ENCODE results near the gene COL26A1. TPM values are rescaled to one million over a fixed set of nuclear protein-coding genes. Genes with fewer than 3 reads are reported as not detected.
"Not testable (repeated sequence)": the region's sequence is repeated elsewhere in the genome, so short reads cannot be mapped to it uniquely, and the experiment has no call there.

Gene COL26A1
- total RNA-seq, 1 donor from 2014 or later, result not detected

DNA sequence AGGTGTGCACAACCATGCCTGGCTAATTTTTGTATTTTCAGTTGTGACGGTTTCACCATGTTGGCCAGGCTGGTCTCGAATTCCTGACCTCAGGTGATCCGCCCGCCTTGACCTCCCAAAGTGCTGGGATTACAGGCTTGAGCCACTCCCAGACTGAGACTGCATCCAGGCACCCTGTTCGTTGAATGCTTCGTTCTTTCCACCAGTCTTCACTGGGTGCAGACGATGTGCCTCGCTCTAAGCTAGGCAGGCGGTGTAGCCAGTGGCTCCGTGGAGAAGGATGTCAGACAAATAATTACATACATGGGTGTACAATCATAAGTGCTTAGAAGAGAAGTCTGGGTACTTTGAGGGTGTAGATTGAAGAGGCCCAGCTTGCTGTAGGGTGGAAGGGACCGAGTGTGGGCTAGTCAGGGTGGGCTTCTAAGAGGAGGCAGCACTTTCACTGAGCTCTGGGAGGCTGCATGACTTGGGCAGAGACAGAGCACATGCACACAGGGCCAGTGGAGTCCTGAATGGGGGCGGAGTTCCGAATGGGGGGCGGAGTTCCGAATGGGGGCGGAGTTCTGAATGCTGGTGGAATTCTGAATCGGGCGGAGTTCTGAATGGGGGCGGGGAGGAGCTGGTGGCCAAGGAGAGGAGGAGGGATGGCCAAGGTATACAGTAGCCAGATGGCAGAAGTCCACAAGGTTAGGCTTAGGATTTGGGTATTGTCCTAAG lies 74.3 kb downstream of the COL26A1 start:
- DNase-seq (ENCODE audit: low spot score), result no peak

GRCh38 chr7:101441890-101442289 lies 79.2 kb downstream of the COL26A1 start:
- DNase-seq (ENCODE audit: low spot score), result no peak

DNA sequence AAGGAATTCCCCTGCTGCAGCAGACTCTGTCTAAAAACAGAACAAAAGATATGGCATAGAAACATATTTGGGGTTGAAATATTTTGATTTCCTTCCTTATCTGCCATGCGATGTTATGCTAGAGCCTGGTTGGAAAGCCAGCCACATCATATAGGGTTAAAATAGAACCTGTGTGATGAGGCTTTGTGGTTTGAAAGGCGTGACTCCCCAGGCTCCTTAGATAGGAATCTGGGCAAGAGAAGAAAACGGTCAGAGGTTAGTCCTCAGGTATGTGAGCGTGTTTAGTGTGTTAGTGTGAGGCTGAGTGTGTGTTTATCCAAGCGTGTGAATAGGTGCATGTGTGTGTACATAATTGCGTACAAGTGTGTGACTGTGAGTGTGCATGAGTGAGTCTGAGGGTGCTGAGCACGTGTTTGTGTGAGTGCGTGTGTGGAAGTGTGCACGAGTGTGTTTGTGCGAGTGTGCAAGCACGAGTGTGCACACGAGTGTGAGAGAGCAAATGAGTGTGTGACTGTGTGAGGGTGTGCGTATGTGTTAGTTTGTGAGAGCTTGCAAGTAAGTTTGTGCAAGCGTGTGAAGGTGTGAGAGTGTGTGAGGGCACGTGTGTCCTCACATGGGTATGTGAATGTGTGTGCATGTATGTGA lies 79.9 kb downstream of the COL26A1 start:
- no peak for DNase-seq (ENCODE audit: low spot score)

GRCh38 chr7:101450064-101450463 lies 87.4 kb downstream of the COL26A1 start:
- DNase-seq (ENCODE audit: low spot score), result no peak

DNA sequence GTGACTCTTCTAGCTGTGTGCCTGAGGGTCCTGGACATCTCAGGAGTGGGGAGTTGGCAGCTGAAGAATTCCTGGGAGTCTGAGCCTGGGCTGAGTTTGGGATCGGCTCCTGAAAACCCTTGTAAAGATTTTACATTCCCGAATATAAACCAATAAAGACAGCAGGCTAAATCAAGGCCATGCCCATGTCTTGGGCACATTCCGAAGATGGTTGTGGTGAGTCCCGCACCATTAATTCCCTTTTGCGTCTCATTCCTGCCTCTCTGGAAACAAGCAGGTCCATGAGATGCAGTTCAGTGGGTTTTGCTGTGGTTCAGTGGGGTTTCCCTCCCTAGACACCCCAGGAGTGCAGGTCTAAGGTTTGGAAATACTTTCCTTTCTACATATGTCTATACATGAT lies 90.9 kb downstream of the COL26A1 start:
- no peak for DNase-seq (ENCODE audit: low spot score)

DNA sequence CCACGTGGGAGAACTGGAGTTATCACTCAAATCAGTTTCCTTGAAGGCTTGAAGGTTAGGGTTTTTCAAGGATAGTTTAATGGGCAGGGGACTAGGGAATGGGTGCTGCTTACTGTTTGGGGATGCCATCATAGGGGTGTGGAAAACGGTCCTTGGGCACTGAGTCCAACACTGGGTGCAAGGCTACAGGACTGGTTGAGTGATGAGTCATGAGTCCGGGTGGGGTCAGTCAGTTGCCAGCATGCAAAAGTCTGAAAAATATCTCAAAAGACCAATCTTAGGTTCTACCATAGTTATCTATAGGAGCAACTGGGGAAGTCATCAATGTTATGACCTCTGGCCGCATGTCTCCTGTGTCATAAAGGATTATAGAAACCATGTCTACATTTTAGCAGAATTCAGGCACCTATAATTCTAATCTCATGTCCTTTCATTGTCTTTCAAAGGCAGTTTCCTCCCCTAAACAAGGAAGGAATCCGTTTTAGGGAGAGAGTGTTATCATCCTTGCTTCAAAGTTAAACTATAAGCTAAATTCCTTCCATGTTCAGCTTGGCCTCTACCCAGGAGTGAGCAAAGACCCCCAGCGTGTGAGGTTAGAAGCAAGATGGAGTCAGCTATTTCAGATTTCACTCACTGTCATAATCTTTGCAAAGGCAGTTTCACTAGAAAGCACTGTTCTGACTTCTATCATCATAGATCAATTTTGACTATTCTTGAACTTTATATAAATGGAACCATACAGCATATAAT lies 94.5 kb downstream of the COL26A1 start:
- DNase-seq (ENCODE audit: low spot score), result no peak

DNA sequence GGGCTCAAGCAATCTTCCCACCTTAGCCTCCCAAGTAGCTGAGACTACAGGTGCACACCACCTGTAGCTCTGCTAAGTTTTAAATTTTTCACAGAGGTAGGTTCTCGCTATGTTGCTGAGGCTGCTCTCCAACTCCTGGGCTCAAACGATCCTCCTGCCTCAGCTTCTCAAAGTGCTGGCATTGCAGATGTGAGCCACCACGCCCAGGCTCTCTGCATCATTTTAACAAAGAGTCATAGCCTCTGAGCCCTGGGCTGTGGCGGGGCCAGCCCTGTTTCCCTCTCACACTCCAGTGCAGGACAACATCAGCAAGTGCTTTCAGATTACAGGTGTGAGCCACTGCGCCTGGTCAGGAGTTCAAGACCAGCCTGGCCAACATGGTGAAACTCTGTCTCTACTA lies 102.5 kb downstream of the COL26A1 start:
- no peak for DNase-seq (ENCODE audit: low spot score)

DNA sequence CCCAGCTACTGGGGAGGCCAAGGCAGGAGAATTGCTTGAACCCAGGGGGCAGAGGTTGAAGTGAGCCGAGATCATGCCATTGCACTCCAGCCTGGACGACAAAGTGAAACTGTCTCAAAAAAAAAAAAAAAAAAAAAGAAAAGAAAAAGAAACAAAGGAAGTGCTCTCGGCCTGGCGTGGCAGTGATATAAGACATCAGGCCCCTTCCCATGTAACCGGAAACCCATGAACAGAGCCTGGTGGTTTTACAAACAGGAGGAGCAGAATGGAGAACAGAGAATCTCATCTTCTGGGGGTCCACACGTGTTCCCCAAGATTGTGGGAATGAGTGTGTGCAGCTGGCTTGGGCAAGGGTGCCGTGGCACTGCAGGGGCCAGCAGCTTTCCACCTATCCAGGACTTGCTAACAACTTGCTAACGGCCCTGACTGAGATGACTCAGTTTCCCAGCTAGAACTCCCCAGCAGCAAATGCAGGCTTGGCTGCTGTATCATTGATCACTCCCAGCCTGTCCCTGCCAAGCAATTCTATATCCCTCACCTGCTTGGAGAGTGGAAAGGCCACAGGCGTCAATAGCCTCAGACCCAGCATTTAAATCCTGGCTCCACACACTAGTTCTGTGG lies 103.0 kb downstream of the COL26A1 start:
- no peak for DNase-seq (ENCODE audit: low spot score)

- no peak for DNase-seq (ENCODE audit: low spot score)
Measured at GRCh38 chr7:101466871-101467270, 104.2 kb downstream of the COL26A1 start.

GRCh38 chr7:101468546-101469275 lies 106.0 kb downstream of the COL26A1 start:
- DNase-seq (ENCODE audit: low spot score), result no peak

DNA sequence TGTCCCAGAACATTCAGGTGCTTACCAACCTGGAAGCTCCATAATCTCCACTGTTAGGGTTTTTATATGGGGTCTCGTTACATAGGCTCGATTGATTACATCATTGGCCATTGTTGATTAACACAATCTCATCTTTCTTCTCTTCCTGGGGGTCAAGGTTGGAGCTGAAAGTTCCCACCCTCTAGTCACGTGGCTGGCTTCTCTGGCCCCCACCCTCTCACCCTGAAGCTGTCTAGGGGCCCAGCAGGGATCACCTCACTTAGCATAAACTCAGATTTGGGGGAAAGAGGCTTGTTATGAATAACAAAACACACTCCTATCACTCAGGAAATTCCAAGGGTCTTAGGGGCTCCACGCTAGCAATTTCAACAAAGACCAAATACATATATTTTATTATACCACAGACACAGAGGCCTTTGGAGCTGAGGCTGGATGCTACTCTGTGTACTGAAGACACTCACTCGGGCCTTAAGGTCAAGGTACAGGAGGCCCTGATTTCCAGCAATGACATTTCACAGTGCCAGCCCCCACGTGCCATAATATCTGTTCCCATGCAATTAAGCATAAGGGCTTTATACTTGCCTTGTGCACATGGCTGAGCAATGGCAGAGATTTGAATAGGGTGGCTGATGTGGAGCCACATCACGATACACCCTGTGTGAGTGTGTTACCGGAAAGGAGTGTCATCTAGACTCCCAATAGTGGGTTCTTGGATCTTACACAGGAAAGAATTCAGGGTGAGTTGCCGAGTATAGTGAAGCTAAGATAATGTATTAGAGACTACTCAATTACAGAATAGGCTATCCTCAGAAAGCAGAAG lies 108.2 kb downstream of the COL26A1 start:
- DNase-seq (ENCODE audit: low spot score), result no peak

DNA sequence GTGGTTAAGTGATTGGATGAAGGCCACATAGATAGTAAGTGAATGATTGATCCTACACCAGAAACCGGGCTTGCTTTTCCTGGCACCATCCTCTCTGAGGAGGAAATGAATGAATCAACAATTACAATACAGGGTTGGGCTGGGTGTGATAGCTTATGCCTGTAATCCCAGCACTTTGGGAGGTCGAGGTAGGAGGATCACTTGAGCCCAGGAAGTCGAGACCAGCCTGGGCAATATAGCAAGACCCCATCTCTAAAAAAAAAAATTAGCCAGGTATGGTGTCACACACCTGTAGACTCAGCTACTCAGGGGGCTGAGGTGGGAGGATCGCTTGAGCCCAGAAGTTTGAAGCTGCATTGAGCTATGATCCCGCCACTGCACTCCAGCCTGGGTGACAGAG lies 111.5 kb downstream of the COL26A1 start:
- no peak for DNase-seq (ENCODE audit: low spot score)

DNA sequence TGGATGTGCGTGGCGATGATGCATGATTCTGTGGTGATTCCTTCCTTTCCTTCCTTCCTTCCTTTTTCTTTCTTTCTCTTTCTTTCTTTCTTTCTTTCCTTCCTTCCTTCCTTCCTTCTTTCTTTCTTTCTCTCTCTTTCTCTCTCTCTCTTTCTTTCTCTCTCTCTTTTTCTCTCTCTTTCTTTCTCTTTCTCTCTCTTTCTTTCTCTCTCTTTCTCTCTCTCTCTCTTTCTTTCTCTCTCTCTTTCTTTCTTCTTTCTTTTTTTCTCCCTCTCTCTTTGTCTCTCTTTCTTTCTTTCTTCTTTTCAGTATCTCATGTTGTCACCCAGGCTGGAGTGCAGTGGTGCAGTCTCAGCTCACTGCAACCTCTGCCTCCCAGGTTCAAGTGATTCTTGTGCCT lies 113.0 kb downstream of the COL26A1 start:
- DNase-seq (ENCODE audit: low spot score), result not testable (repeated sequence)

- DNase-seq (ENCODE audit: low spot score), result no peak
Measured at GRCh38 chr7:101479217-101479616, 116.5 kb downstream of the COL26A1 start.

GRCh38 chr7:101486056-101486432 lies 123.4 kb downstream of the COL26A1 start:
- not testable (repeated sequence) for DNase-seq (ENCODE audit: low spot score)

- DNase-seq (ENCODE audit: low spot score), result no peak
Measured at GRCh38 chr7:101486433-101487104, 123.9 kb downstream of the COL26A1 start.

- DNase-seq (ENCODE audit: low spot score), result no peak
Measured at GRCh38 chr7:101487105-101487458, 124.4 kb downstream of the COL26A1 start.

DNA sequence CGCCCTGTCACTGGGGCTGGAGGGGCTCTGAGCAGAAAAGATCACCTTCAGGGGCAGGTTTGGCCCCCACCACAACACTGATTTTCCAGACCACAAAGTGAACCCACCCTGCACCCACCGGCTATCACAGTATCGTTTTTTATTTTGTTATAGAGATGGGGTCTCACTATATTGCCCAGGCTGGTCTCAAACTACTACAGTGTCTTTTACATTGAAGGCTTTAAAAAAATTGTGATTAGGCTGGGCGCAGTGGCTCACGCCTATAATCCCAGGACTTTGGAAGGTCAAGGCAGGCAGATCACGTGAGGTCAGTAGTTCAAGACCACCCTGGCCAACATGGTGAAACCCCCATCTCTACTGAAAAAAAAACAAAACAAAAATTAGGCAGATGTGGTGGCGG lies 125.1 kb downstream of the COL26A1 start:
- no peak for DNase-seq (ENCODE audit: low spot score)

GRCh38 chr7:101488826-101489572 lies 126.3 kb downstream of the COL26A1 start:
- no peak for DNase-seq (ENCODE audit: low spot score)
